SK-N-SH (cell line): ENCODE data around the gene ADAMTS9.

Experiments
- CTCF ChIP-seq: fragments of 200-600 bp; sonication (generic); IDR thresholded peaks from 2 replicates; pipeline ENCODE4 v1.6.1; 2017; ENCODE audit warnings: antibody characterized with exemption, mild to moderate bottlenecking, moderate library complexity
- MXI1 ChIP-seq: IDR thresholded peaks from 2 replicates; pipeline ENCODE4 v1.6.1; 2012; ENCODE audit warnings: mild to moderate bottlenecking, low read depth, low read length, improper control_type of control experiment
- TAF1 ChIP-seq: IDR thresholded peaks from 2 replicates; pipeline ENCODE4 v1.6.1; 2012; ENCODE audit warnings: low read depth, mild to moderate bottlenecking, low read length, moderate library complexity, borderline replicate concordance

GRCh38 chr3:64509206-64509605, 178.6 kb downstream of the ADAMTS9 start:
- no peak for TF ChIP-seq CTCF
- no peak for TF ChIP-seq TAF1
- TF ChIP-seq MXI1, result no peak
